ENCODE data around the gene ADD3. TPM values are rescaled to one million over a fixed set of nuclear protein-coding genes. Genes with fewer than 3 reads are reported as not detected.

The ADD3 gene
- total RNA-seq, 1 donor, result 1,018 TPM

DNA sequence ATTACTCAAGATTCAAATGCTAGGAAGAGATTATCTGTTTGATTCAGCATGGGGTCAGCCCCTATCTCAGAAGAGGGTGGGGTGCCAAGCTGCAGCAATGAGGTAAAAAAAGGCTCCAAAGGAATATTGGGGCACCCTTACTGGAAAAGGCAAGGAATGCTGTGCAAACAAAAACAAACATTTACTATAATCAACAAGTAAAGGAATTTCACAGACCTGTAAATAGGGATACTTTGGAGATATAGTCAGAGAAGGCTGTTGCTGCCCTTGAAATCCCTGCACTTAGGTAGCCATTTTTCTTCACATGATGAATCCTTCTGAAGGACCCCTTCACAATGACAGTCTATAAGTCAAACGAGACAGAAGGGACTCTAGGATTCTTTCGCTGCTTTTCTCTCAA lies 10.6 kb upstream of the ADD3 start:
- Histone ChIP-seq H3K4me2 (ENCODE audit: insufficient read depth, low read length) (no peak overlapping the region), H3K27ac (ENCODE audit: low read depth, low read length) (no peak overlapping the region), H3K36me3 (ENCODE audit: insufficient read depth, low read length) (no peaks in the 10 kb centered on the region), H3K4me1 (ENCODE audit: insufficient read depth, low read length) (peaks cover 11% of the 10 kb centered on the region), H2AFZ (ENCODE audit: low read length) (no peak overlapping the region), H3K79me2 (ENCODE audit: insufficient read depth, low read length) (no peaks in the 10 kb centered on the region), H4K20me1 (ENCODE audit: insufficient read depth, low read length) (no peaks in the 10 kb centered on the region), H3K27me3 (ENCODE audit: insufficient read depth, low read length) (no peaks in the 10 kb centered on the region), H3K9me3 (ENCODE audit: low read depth, low read length) (no peaks in the 10 kb centered on the region), H3K4me3 (ENCODE audit: insufficient read depth, low read length) (no peak overlapping the region)
- no peak for TF ChIP-seq CTCF (IDR thresholded peaks at IDR 0.05; ENCODE audit: extremely low read depth, low read depth, low read length)
- no peak for DNase-seq (ENCODE audit: insufficient read length, low spot score, missing footprints)

GRCh38 chr10:109998513-109998912 lies 9.3 kb upstream of the ADD3 start:
- no peak overlapping the region for H3K27ac ChIP-seq (ENCODE audit: low read depth, low read length)
- H3K27me3 ChIP-seq (ENCODE audit: insufficient read depth, low read length), result no peaks in the 10 kb centered on the region

GRCh38 chr10:110002801-110003523 lies 4.8 kb upstream of the ADD3 start:
- no peak for TF ChIP-seq CTCF (IDR thresholded peaks at IDR 0.05; ENCODE audit: extremely low read depth, low read depth, low read length)
- no peaks in the 10 kb centered on the region for H3K36me3 ChIP-seq (ENCODE audit: insufficient read depth, low read length)
- H3K4me3 ChIP-seq (ENCODE audit: insufficient read depth, low read length), result no peak overlapping the region
- peaks cover 12% of the 10 kb centered on the region for H3K4me1 ChIP-seq (ENCODE audit: insufficient read depth, low read length)
- no peaks in the 10 kb centered on the region for H4K20me1 ChIP-seq (ENCODE audit: insufficient read depth, low read length)
- H3K79me2 ChIP-seq (ENCODE audit: insufficient read depth, low read length), result peaks cover under 1% of the 10 kb centered on the region
- no peaks in the 10 kb centered on the region for H3K27me3 ChIP-seq (ENCODE audit: insufficient read depth, low read length)
- H2AFZ ChIP-seq (ENCODE audit: low read length), result peak overlapping the region; percentile 19
- no peak for DNase-seq (ENCODE audit: insufficient read length, low spot score, missing footprints)
- H3K4me2 ChIP-seq (ENCODE audit: insufficient read depth, low read length), result no peak overlapping the region
- H3K27ac ChIP-seq (ENCODE audit: low read depth, low read length), result no peak overlapping the region
- H3K9me3 ChIP-seq (ENCODE audit: low read depth, low read length), result no peaks in the 10 kb centered on the region

More at GRCh38 chr10:109998513-109998912, 9.3 kb upstream of the ADD3 start:
- Histone ChIP-seq H3K4me3 (ENCODE audit: insufficient read depth, low read length) (no peak overlapping the region), H3K4me1 (ENCODE audit: insufficient read depth, low read length) (peaks cover 3% of the 10 kb centered on the region), H4K20me1 (ENCODE audit: insufficient read depth, low read length) (no peaks in the 10 kb centered on the region), H3K79me2 (ENCODE audit: insufficient read depth, low read length) (no peaks in the 10 kb centered on the region), H3K4me2 (ENCODE audit: insufficient read depth, low read length) (no peak overlapping the region), H3K9me3 (ENCODE audit: low read depth, low read length) (no peaks in the 10 kb centered on the region), H3K36me3 (ENCODE audit: insufficient read depth, low read length) (no peaks in the 10 kb centered on the region), H2AFZ (ENCODE audit: low read length) (no peak overlapping the region)
- TF ChIP-seq CTCF (IDR thresholded peaks at IDR 0.05; ENCODE audit: extremely low read depth, low read depth, low read length), result no peak
- DNase-seq (ENCODE audit: insufficient read length, low spot score, missing footprints), result no peak

DNA sequence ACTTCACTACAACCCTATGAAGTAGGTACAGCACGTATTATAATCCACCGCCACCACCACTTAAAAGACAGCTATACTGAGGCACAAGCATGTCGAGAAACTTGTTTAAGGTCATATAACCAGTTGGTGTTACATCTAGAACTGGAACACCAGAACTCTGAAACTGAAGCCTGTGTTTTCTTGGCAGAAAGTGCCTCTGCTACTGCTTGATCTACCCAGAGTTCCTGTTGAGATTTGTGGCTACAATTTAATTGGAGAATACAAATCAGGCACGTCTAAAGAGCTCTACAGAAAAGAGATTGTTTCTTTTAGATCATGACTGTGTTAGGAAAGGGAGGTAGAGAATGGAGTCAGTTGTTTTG lies 4.3 kb upstream of the ADD3 start:
- H3K4me1 ChIP-seq (ENCODE audit: insufficient read depth, low read length), result peaks cover 12% of the 10 kb centered on the region
- H3K27ac ChIP-seq (ENCODE audit: low read depth, low read length), result no peak overlapping the region
- no peak overlapping the region for H3K4me2 ChIP-seq (ENCODE audit: insufficient read depth, low read length)
- H2AFZ ChIP-seq (ENCODE audit: low read length), result no peak overlapping the region
- H3K36me3 ChIP-seq (ENCODE audit: insufficient read depth, low read length), result no peaks in the 10 kb centered on the region
- no peak overlapping the region for H3K4me3 ChIP-seq (ENCODE audit: insufficient read depth, low read length)
- no peaks in the 10 kb centered on the region for H3K9me3 ChIP-seq (ENCODE audit: low read depth, low read length)
- DNase-seq (ENCODE audit: insufficient read length, low spot score, missing footprints), result no peak
- no peak for TF ChIP-seq CTCF (IDR thresholded peaks at IDR 0.05; ENCODE audit: extremely low read depth, low read depth, low read length)
- H4K20me1 ChIP-seq (ENCODE audit: insufficient read depth, low read length), result no peaks in the 10 kb centered on the region
- H3K79me2 ChIP-seq (ENCODE audit: insufficient read depth, low read length), result peaks cover 6% of the 10 kb centered on the region
- H3K27me3 ChIP-seq (ENCODE audit: insufficient read depth, low read length), result no peaks in the 10 kb centered on the region
